ENCODE results near the gene DOCK8.
"Not testable (repeated sequence)": the region's sequence is repeated elsewhere in the genome, so short reads cannot be mapped to it uniquely, and the experiment has no call there.

The DOCK8 gene

GRCh38 chr9:372128-372527 is 157.5 kb downstream of the DOCK8 start:
- no peak for DNase-seq

- DNase-seq: no peak
Observed at GRCh38 chr9:373759-374206, 159.1 kb downstream of the DOCK8 start.

GRCh38 chr9:374736-375135 is 160.1 kb downstream of the DOCK8 start:
- no peak for DNase-seq

- DNase-seq: no peak
Observed at GRCh38 chr9:376115-376514, 161.4 kb downstream of the DOCK8 start.

GRCh38 chr9:378263-378662 is 163.6 kb downstream of the DOCK8 start:
- no peak for DNase-seq

- DNase-seq: no peak
Observed at GRCh38 chr9:382383-382782, 167.7 kb downstream of the DOCK8 start.

- DNase-seq: peak; percentile 4
Observed at GRCh38 chr9:385818-386398, 171.2 kb downstream of the DOCK8 start.

GRCh38 chr9:389159-389558 is 174.5 kb downstream of the DOCK8 start:
- DNase-seq: no peak

GRCh38 chr9:389758-390157 is 175.1 kb downstream of the DOCK8 start:
- no peak for DNase-seq

- DNase-seq: no peak
Observed at GRCh38 chr9:392077-392804, 177.6 kb downstream of the DOCK8 start.

DNA sequence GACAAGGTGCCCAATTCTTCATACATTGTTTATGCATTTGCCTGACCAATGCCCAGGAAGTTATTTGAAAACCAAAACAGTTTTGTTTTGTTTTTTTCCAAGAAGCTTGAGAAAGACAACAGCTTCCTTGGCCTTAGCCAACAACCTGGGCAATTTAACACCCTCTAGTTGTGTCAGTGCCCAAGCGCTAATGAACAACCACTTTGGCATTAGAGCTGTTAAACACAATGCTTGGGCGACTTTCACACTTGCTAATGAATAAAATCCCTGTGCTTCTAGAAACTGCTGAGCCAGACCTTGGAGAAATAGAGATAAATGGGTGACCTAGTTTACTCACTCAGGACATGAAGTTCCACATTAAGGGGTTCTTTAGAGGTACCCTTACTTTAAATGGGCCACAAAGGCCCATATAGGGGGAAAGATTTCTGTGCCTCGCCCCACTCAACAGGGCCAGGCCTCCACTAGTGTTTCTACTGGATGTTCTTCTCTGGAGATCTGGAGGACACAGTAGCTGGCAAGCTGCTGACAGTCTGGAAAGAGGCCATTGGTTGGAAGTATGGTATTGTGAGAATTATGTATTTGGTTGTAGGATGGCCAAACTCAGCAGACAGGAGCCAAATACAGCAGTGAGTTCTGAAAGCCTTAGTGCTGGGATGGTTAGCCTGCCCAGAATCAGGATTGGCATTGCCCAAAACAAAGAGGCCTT is 179.8 kb downstream of the DOCK8 start:
- no peak for DNase-seq

- DNase-seq: no peak
Observed at GRCh38 chr9:396396-396795, 181.7 kb downstream of the DOCK8 start.

- DNase-seq: no peak
Observed at GRCh38 chr9:398085-398484, 183.4 kb downstream of the DOCK8 start.

GRCh38 chr9:401223-401622 is 186.6 kb downstream of the DOCK8 start:
- no peak for DNase-seq

GRCh38 chr9:404234-404633 is 189.6 kb downstream of the DOCK8 start:
- no peak for DNase-seq

DNA sequence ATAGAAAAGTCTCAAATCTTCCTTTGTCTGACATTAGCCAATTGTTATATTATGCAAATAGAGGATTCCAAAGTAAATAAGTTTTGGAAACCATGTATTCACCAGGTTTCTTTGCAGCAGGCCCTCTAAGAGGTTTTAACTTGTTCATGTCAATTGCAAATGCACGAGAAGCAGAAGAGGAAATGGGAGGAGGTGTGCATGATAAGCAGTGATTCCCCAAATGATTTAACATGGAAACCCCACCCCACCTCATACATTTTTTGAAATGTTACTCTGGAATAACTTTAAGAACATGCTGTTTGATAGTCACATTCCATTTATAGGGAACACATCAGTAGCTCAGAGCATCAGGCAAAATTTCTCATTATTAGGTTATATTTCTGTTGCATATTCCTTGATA is 190.7 kb downstream of the DOCK8 start:
- DNase-seq: no peak

DNA sequence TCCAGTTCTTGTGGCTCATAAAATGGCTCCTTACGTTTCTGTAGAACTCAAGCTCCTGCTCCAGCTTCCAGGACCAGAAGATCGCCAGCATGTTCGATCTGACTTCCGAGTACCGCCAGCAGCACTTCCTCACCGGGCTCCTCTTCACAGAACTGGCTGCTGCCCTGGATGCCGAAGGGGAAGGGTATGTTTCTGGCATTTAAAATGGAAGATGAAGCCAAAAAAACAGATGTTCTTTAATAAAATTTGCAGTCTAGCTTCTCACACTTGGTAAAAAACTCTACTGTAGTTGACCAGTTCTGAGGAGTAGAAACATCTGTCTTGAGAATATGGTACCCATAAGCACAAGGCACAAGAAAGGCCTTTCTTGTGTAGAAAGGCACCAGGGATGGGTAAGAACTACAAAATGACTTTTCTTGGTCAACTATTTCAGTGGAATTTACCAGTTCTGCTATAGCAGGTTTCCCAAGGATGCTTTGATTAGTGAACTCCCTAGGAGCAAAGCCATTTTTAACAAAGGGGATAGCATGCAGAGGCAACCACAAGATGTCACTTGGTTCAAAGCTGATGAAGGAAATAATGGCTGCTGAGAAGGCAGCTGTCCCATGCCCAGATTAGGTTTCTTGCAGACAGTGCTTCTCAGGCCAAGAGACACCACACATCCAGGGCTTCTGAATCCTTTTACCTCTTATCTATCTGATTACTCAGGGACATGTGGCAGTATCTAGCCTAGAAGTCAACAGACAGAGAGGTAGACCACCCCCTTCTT is 192.4 kb downstream of the DOCK8 start:
- DNase-seq: no peak

DNA sequence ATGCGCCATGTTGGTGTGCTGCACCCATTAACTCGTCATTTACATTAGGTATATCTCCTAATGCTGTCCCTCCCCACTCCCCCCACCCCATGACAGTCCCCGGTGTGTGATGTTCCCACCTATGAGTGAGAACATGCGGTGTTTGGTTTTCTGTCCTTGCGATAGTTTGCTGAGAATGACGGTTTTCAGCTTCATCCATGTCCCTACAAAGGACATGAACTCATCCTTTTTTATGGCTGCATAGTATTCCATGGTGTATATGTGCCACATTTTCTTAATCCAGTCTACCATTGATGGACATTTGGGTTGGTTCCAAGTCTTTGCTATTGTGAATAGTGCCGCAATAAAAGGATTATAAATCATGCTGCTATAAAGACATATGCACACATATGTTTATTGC is 195.0 kb downstream of the DOCK8 start:
- not testable (repeated sequence) for DNase-seq

DNA sequence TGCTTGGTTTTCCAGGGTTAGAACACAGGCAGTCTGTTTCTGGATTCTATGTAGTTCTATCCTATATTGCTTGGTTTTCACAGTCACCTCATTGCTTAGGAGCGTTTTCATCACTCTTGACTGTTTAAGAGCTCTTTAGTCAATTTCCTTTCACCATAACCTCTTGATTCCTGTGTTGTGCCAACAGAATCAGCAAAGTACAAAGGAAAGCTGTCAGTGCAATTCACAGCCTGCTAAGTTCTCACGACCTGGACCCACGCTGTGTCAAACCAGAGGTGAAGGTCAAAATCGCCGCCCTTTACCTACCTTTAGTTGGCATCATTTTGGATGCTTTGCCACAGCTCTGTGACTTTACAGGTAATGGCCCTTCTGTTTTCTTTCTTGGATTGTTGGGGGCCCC is 199.9 kb downstream of the DOCK8 start:
- no peak for DNase-seq

DNA sequence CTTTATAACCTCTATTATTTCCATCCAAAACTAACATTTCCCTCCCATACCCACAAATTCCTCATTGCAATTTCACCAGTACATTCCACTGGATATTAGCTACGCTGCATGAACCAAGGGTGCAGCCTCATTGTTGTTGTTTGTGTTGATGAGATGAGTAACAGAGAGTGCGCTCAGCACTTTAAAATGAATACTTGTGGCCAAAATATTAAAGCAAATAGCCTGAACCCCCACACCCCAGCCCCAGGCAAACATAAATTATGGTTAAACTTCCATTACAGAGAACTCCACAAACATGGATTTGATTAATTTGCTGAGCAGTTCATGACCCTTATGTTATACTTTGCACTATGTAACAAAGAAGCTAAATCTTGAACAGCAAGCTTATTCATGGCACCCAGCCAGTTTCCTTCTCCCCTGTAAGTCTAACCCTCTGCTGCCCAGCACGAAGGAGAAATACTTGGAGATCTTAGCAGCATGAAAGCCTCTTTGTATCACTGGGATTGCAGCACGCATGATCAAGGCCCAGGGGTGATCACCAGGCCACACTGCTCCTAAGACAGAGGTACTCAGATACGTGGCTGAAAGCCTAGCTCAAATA is 205.0 kb downstream of the DOCK8 start:
- no peak for DNase-seq

- no peak for DNase-seq
Observed at GRCh38 chr9:421896-422295, 207.2 kb downstream of the DOCK8 start.

DNA sequence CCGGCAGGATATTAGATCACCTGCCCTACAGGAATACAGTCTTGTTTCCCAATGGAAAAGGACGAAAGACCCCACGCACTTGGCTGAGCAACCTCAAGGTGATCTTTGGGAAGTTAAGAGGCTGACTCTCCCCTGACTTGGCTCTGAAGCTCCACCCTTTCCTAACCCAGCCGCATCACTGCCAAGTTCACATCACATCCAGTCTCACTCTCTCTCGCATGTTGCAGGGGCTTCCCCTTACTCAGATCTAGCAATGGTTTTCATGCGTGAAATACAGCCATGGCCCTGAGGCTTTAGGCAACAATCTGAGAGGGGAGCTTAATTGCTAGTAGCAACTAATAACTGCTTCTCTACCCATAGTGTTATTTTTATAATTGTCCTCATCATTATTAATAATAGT is 211.6 kb downstream of the DOCK8 start:
- no peak for DNase-seq

DNA sequence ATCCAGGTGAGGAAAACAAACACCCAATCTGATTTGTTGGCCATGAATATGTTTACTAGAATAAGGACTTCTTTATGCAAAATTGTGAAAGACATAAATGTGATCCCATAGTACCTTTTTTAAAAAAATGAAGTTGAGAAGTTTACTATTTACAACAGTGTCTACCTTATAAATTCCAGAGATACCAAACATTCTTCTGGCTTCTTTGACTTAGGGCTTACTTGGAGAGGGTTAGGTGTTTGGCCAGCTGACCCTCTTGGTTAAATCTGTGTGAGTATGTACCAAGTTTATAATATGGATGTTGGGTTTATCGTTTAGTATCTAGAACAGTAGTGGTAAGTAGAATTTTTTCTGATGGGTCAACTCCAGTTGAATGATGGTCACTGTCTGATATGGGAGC is 212.3 kb downstream of the DOCK8 start:
- DNase-seq: no peak
